HepG2 (cell line): ENCODE data around the gene SFTPB. TPM values are rescaled to one million over a fixed set of nuclear protein-coding genes. Genes with fewer than 3 reads are reported as not detected.

Experiments used
- DNMT3B ChIP-seq: conservative IDR thresholded peaks from 2 replicates; pipeline ENCODE4 v1.6.1; 2016; ENCODE audit warnings: missing biosample characterization, control low read depth
- ELF4 ChIP-seq: sonication (generic); formaldehyde crosslinking; IDR thresholded peaks from 2 replicates; pipeline ENCODE4 v1.5.0; 2020; ENCODE audit warnings: missing genetic modification reagents, mild to moderate bottlenecking, moderate library complexity, borderline replicate concordance
- HNF4G ChIP-seq, 2 experiments: sonication (generic) in 1 of 2; formaldehyde crosslinking in 1 of 2; IDR thresholded peaks; 2 replicates each; pipeline versions ENCODE4 v1.4.0 to v1.6.1; 2011 to 2020; ENCODE audit warnings: borderline replicate concordance in 2 of 2, low read depth in 2 of 2, mild to moderate bottlenecking in 2 of 2, low read length in 1 of 2, missing genetic modification reagents in 1 of 2, moderate library complexity in 1 of 2
- HNRNPUL1 ChIP-seq: fragments of 200-400 bp; formaldehyde crosslinking; IDR thresholded peaks from 2 replicates; pipeline ENCODE4 v1.6.1; 2017; ENCODE audit warnings: low read depth, mild to moderate bottlenecking, low read length, moderate library complexity
- KLF6 ChIP-seq: IDR thresholded peaks from 2 replicates; pipeline ENCODE4 v1.8.0; 2016; ENCODE audit warnings: missing biosample characterization, missing genetic modification reagents
- MTF1 ChIP-seq: sonication (generic); formaldehyde crosslinking; IDR thresholded peaks from 2 replicates; pipeline ENCODE4 v1.5.0; 2020; ENCODE audit warnings: missing genetic modification reagents
- PAX8 ChIP-seq: sonication (generic); formaldehyde crosslinking; IDR thresholded peaks from 2 replicates; pipeline ENCODE4 v1.8.0; 2022; ENCODE audit warnings: mild to moderate bottlenecking, missing genetic modification reagents, borderline replicate concordance
- PTBP1 ChIP-seq: fragments of 200-400 bp; formaldehyde crosslinking; IDR thresholded peaks from 2 replicates; pipeline ENCODE4 v1.6.1; 2018; ENCODE audit warnings: low read length, low read depth; ENCODE audit not compliant: poor library complexity, severe bottlenecking
- SIN3A ChIP-seq: IDR thresholded peaks from 2 replicates; pipeline ENCODE4 v1.6.1; 2011; ENCODE audit warnings: low read depth, mild to moderate bottlenecking, control low read depth, low read length, borderline replicate concordance
- SIX1 ChIP-seq: sonication (generic); formaldehyde crosslinking; IDR thresholded peaks from 2 replicates; pipeline ENCODE4 v1.4.0; 2020; ENCODE audit warnings: missing genetic modification reagents, borderline replicate concordance
- SRY ChIP-seq: sonication (generic); formaldehyde crosslinking; IDR thresholded peaks from 2 replicates; pipeline ENCODE4 v1.8.0; 2022; ENCODE audit warnings: mild to moderate bottlenecking, missing genetic modification reagents
- TP53 ChIP-seq: sonication (generic); formaldehyde crosslinking; conservative IDR thresholded peaks from 2 replicates; pipeline ENCODE4 v1.4.0; 2020; ENCODE audit warnings: missing genetic modification reagents
- ZNF121 ChIP-seq: sonication (generic); formaldehyde crosslinking; IDR thresholded peaks from 2 replicates; pipeline ENCODE4 v1.5.0; 2020; ENCODE audit warnings: mild to moderate bottlenecking, missing genetic modification reagents
- ZNF337 ChIP-seq: sonication (generic); formaldehyde crosslinking; IDR thresholded peaks from 2 replicates; pipeline ENCODE4 v1.5.1; 2020; ENCODE audit warnings: missing genetic modification reagents, low read depth, mild to moderate bottlenecking, borderline replicate concordance
- ZNF777 ChIP-seq: sonication (generic); formaldehyde crosslinking; IDR thresholded peaks from 2 replicates; pipeline ENCODE4 v1.4.0; 2020; ENCODE audit warnings: missing genetic modification reagents
- polyA plus RNA-seq, 8 experiments: library from polyadenylated mRNA; depleted of rRNA in 3 of 8; stranded (reverse) in 7 of 8; unstranded in 1 of 8; fragments of >200 nt; fragmentation: Illumina TruSeq in 4 of 8; extraction: Trizol in 4 of 8; gene quantifications; 2 replicates each; pipeline versions ENCODE4 v1.2.1 to v1.2.3, GENCODE V29; 2011 to 2016; ENCODE audit warnings: low read depth in 4 of 8, missing spikeins in 1 of 8, mixed read lengths in 1 of 8; ENCODE audit not compliant: insufficient read depth in 1 of 8
- total RNA-seq, 5 experiments: library from RNA; depleted of rRNA; stranded (reverse); fragments of >200 nt; fragmentation: Illumina TruSeq; extraction: Trizol; gene quantifications; 2 replicates each; pipeline ENCODE4 v1.2.3, GENCODE V29; 2016; ENCODE audit warnings: low read depth in 1 of 5
- TF ChIP-seq, protein P1 (sequence below): sonication (generic); formaldehyde crosslinking; IDR thresholded peaks from 2 replicates; pipeline ENCODE4 v1.4.0; 2020; ENCODE audit warnings: missing genetic modification reagents
- TF ChIP-seq, protein P2 (sequence below): sonication (generic); formaldehyde crosslinking; IDR thresholded peaks from 2 replicates; pipeline ENCODE4 v1.4.0; 2020; ENCODE audit warnings: missing genetic modification reagents, borderline replicate concordance
- TF ChIP-seq, protein P3 (sequence below): sonication (generic); formaldehyde crosslinking; IDR thresholded peaks from 2 replicates; pipeline ENCODE4 v1.4.0; 2020; ENCODE audit warnings: missing genetic modification reagents
- TF ChIP-seq, protein P4 (sequence below): IDR thresholded peaks from 2 replicates; pipeline ENCODE4 v1.6.1; 2012; ENCODE audit warnings: inconsistent platforms

The SFTPB gene
- total and polyA plus RNA-seq, 2 of the 13 experiments (the other 11 are each of a cell fraction or from before 2014, with no cell fraction given): not detected

DNA sequence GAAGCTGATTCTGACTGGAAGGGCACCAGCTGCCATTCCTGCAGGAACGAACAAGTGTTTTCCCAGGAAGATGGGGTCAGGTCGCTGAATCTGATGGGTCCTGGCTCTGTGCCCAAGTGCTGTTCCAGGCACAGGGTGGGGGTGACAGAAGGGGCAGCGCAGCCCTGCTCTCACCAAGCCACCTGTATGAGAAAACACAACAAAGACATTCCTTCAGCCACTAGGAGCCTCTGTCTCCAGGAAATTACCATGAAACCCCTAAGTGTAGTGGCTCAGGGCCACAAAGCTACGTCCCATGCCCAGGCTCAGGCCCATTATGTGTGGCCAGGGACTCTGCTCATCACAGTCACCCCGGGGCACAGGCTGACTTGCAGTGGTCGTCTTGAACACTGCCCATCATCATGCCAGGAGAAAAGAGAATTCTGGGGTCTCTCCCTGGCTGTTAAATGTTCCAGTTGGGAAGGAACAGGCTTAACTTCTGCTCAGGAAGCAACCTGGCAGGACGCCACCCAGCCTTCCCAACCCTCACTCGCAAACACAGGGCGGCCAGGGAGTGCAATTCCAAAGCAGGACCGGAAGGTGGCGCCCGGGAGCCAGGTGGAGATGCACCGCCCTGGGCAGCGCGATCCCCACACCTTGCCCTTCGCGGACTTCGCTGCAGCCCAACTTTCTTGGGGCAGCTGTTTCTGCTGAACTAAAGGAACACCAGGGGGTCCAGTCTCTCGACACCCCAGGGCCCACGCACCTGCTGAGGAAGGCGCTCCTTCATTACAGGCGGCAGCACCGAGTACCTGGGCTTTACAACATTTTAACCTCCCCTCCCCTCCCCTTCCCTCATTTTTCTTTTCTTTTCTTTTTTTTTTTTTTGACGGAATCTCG, 11.0 kb upstream of the SFTPB start (continued):
- TF ChIP-seq, protein P1, sequence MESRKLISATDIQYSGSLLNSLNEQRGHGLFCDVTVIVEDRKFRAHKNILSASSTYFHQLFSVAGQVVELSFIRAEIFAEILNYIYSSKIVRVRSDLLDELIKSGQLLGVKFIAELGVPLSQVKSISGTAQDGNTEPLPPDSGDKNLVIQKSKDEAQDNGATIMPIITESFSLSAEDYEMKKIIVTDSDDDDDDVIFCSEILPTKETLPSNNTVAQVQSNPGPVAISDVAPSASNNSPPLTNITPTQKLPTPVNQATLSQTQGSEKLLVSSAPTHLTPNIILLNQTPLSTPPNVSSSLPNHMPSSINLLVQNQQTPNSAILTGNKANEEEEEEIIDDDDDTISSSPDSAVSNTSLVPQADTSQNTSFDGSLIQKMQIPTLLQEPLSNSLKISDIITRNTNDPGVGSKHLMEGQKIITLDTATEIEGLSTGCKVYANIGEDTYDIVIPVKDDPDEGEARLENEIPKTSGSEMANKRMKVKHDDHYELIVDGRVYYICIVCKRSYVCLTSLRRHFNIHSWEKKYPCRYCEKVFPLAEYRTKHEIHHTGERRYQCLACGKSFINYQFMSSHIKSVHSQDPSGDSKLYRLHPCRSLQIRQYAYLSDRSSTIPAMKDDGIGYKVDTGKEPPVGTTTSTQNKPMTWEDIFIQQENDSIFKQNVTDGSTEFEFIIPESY (CRISPR knock-in tag): peak; percentile 48; the same call in 1 of the 2 replicates
- TF ChIP-seq MTF1 (CRISPR knock-in tag): no peak
- no peak for TF ChIP-seq ZNF777
- no peak for TF ChIP-seq ELF4 (CRISPR knock-in tag)
- no peak for TF ChIP-seq PTBP1
- TF ChIP-seq HNF4G (IDR thresholded peaks at IDR 0.05; ENCODE audit: borderline replicate concordance, low read depth, low read length): no peak
- TF ChIP-seq HNF4G (CRISPR knock-in tag; IDR thresholded peaks at IDR 0.05; ENCODE audit: borderline replicate concordance, low read depth): no peak
- no peak for TF ChIP-seq SIX1 (CRISPR knock-in tag)
- peak; percentile 97 for TF ChIP-seq ZNF121
- TF ChIP-seq, protein P2, sequence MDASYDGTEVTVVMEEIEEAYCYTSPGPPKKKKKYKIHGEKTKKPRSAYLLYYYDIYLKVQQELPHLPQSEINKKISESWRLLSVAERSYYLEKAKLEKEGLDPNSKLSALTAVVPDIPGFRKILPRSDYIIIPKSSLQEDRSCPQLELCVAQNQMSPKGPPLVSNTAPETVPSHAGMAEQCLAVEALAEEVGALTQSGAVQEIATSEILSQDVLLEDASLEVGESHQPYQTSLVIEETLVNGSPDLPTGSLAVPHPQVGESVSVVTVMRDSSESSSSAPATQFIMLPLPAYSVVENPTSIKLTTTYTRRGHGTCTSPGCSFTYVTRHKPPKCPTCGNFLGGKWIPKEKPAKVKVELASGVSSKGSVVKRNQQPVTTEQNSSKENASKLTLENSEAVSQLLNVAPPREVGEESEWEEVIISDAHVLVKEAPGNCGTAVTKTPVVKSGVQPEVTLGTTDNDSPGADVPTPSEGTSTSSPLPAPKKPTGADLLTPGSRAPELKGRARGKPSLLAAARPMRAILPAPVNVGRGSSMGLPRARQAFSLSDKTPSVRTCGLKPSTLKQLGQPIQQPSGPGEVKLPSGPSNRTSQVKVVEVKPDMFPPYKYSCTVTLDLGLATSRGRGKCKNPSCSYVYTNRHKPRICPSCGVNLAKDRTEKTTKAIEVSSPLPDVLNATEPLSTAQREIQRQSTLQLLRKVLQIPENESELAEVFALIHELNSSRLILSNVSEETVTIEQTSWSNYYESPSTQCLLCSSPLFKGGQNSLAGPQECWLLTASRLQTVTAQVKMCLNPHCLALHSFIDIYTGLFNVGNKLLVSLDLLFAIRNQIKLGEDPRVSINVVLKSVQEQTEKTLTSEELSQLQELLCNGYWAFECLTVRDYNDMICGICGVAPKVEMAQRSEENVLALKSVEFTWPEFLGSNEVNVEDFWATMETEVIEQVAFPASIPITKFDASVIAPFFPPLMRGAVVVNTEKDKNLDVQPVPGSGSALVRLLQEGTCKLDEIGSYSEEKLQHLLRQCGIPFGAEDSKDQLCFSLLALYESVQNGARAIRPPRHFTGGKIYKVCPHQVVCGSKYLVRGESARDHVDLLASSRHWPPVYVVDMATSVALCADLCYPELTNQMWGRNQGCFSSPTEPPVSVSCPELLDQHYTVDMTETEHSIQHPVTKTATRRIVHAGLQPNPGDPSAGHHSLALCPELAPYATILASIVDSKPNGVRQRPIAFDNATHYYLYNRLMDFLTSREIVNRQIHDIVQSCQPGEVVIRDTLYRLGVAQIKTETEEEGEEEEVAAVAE (CRISPR knock-in tag): no peak
- no peak for TF ChIP-seq PAX8 (CRISPR knock-in tag)
- TF ChIP-seq, protein P3, sequence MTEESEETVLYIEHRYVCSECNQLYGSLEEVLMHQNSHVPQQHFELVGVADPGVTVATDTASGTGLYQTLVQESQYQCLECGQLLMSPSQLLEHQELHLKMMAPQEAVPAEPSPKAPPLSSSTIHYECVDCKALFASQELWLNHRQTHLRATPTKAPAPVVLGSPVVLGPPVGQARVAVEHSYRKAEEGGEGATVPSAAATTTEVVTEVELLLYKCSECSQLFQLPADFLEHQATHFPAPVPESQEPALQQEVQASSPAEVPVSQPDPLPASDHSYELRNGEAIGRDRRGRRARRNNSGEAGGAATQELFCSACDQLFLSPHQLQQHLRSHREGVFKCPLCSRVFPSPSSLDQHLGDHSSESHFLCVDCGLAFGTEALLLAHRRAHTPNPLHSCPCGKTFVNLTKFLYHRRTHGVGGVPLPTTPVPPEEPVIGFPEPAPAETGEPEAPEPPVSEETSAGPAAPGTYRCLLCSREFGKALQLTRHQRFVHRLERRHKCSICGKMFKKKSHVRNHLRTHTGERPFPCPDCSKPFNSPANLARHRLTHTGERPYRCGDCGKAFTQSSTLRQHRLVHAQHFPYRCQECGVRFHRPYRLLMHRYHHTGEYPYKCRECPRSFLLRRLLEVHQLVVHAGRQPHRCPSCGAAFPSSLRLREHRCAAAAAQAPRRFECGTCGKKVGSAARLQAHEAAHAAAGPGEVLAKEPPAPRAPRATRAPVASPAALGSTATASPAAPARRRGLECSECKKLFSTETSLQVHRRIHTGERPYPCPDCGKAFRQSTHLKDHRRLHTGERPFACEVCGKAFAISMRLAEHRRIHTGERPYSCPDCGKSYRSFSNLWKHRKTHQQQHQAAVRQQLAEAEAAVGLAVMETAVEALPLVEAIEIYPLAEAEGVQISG (CRISPR knock-in tag): peak; percentile 52; the same call in 1 of the 2 replicates
- TF ChIP-seq TP53 (CRISPR knock-in tag): no peak
- TF ChIP-seq DNMT3B (CRISPR knock-in tag): no peak
- TF ChIP-seq KLF6 (CRISPR knock-in tag): no peak
- no peak for TF ChIP-seq SRY (CRISPR knock-in tag)
- TF ChIP-seq, protein P4, sequence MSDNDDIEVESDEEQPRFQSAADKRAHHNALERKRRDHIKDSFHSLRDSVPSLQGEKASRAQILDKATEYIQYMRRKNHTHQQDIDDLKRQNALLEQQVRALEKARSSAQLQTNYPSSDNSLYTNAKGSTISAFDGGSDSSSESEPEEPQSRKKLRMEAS: no peak
- TF ChIP-seq SIN3A: no peak
- no peak for TF ChIP-seq ZNF337 (CRISPR knock-in tag)
- TF ChIP-seq HNRNPUL1: no peak
